Mesendoderm (in vitro differentiated cells): ENCODE measurements around the gene MOB3A.

ENCODE experiments used
- DNase-seq: peaks from one replicate; pipeline ENCODE4 v3.0.0; 2013
- H2AK5ac ChIP-seq: 2 replicates; pipeline ENCODE4 v1.6.1; 2013; ENCODE audit warnings: low read length, inconsistent platforms
- H2BK120ac ChIP-seq: 2 replicates; pipeline ENCODE4 v1.6.1; 2013; ENCODE audit warnings: low read depth, mild to moderate bottlenecking, low read length, moderate library complexity, mixed read lengths
- H2BK15ac ChIP-seq: replicated peaks from 2 replicates; pipeline ENCODE4 v1.6.1; 2013; ENCODE audit warnings: low read depth, mild to moderate bottlenecking, moderate library complexity
- H2BK5ac ChIP-seq: 2 replicates; pipeline ENCODE4 v1.6.1; 2013; ENCODE audit warnings: low read length, inconsistent platforms
- H3K18ac ChIP-seq: 2 replicates; pipeline ENCODE4 v1.6.1; 2013; ENCODE audit warnings: mild to moderate bottlenecking, low read length, mixed read lengths
- H3K23ac ChIP-seq: one replicate; pipeline ENCODE4 v1.6.1; 2013; ENCODE audit warnings: low read length
- H3K27ac ChIP-seq: 2 replicates; pipeline ENCODE4 v1.5.1; 2013; ENCODE audit warnings: low read depth, mild to moderate bottlenecking, inconsistent platforms, low read length, moderate library complexity
- H3K27me3 ChIP-seq: 2 replicates; pipeline ENCODE4 v1.6.1; 2013; ENCODE audit warnings: low read length, control low read depth, mild to moderate bottlenecking, inconsistent platforms; ENCODE audit not compliant: insufficient read depth, poor library complexity
- H3K36me3 ChIP-seq: 2 replicates; pipeline ENCODE4 v1.6.1; 2013; ENCODE audit warnings: low read length, inconsistent platforms; ENCODE audit not compliant: control insufficient read depth, insufficient read depth
- H3K4ac ChIP-seq: one replicate; pipeline ENCODE4 v1.6.1; 2013; ENCODE audit warnings: low read depth, mild to moderate bottlenecking, low read length, moderate library complexity
- H3K4me1 ChIP-seq: 2 replicates; pipeline ENCODE4 v1.6.1; 2013; ENCODE audit warnings: low read depth, low read length, inconsistent platforms; ENCODE audit not compliant: control insufficient read depth
- H3K4me2 ChIP-seq: 2 replicates; pipeline ENCODE4 v1.6.1; 2013; ENCODE audit warnings: low read length
- H3K4me3 ChIP-seq: 2 replicates; pipeline ENCODE4 v1.5.1; 2013; ENCODE audit warnings: mild to moderate bottlenecking, low read length
- H3K56ac ChIP-seq: one replicate; pipeline ENCODE4 v1.6.1; 2013; ENCODE audit warnings: low read length
- H3K79me1 ChIP-seq: 2 replicates; pipeline ENCODE4 v1.6.1; 2013; ENCODE audit warnings: low read length, inconsistent platforms
- H3K79me2 ChIP-seq: 2 replicates; pipeline ENCODE4 v1.6.1; 2013; ENCODE audit warnings: mild to moderate bottlenecking, low read length; ENCODE audit not compliant: control insufficient read depth, insufficient read depth
- H3K9ac ChIP-seq: 2 replicates; pipeline ENCODE4 v1.6.1; 2013; ENCODE audit warnings: low read length, inconsistent platforms
- H4K5ac ChIP-seq: one replicate; pipeline ENCODE4 v1.6.1; 2013; ENCODE audit warnings: low read length
- H4K8ac ChIP-seq: one replicate; pipeline ENCODE4 v1.6.1; 2013; ENCODE audit warnings: low read depth, mild to moderate bottlenecking, control low read depth, low read length, moderate library complexity
- WGBS: extraction: QIAGEN DNeasy Blood & Tissue Kit; methylation state at CpG from one replicate; pipeline ENCODE4 v1.1.7; 2013; ENCODE audit warnings: low lambda C conversion rate, missing lambda C conversion rate; ENCODE audit not compliant: insufficient coverage; ENCODE audit errors: extremely low coverage; 5-methylcytosine and 5-hydroxymethylcytosine counted together

Gene MOB3A

DNA sequence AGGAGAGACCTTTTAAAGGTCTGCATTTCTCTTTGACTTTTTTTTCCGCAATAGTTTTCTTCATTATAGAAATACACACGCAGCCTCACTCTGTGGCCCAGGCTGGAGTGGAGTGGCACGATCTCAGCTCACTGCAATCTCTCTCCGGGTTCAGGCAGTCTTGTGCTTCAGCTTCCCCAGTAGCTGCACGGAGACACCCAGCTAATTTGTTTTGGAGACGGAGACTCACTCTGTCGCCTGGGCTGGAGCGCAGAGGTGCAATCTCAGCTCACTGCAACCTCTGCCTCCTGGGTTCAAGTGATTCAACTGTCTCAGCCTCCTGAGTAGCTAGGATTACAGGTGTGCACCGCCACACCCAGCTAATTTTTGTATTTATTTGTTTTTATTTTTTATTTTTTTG lies 33.4 kb downstream of the MOB3A start:
- Histone ChIP-seq H3K4me2 (no peak overlapping the region), H3K27me3 (no peaks in the 10 kb centered on the region), H2BK5ac (no peak overlapping the region), H4K5ac (no peak overlapping the region), H3K4me3 (no peak overlapping the region), H2AK5ac (no peak overlapping the region), H3K23ac (no peak overlapping the region), H2BK15ac (no peak overlapping the region), H3K79me2 (no peaks in the 10 kb centered on the region), H3K18ac (no peak overlapping the region), H2BK120ac (no peak overlapping the region), H3K4ac (no peak overlapping the region), H3K27ac (no peak overlapping the region), H4K8ac (no peak overlapping the region), H3K9ac (no peak overlapping the region), H3K36me3 (no peaks in the 10 kb centered on the region), H3K4me1 (peaks cover 4% of the 10 kb centered on the region), H3K56ac (no peak overlapping the region), H3K79me1 (no peaks in the 10 kb centered on the region)
- no peak for DNase-seq
- no CpG with 5 or more reads among the region's 9 CpGs for WGBS

DNA sequence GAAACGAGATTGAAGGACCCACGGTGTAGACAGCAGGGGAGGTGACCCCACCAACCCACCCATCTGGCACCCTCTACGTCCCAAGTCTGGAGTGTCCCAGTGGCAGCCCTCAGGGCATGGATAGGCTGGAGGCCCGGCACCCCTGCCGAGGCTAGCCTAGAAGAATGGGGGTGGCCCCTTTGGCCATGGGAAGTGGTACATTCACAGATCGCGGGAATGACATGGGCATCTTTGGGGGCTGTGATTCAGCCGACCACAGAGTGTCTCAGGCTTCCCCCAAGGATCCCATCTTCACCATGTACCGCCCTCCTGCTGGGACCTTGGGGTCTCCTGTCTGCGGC lies 33.8 kb downstream of the MOB3A start:
- no CpG with 5 or more reads among the region's 10 CpGs for WGBS
- H3K27ac ChIP-seq = no peak overlapping the region
- no peak overlapping the region for H3K4me3 ChIP-seq

DNA sequence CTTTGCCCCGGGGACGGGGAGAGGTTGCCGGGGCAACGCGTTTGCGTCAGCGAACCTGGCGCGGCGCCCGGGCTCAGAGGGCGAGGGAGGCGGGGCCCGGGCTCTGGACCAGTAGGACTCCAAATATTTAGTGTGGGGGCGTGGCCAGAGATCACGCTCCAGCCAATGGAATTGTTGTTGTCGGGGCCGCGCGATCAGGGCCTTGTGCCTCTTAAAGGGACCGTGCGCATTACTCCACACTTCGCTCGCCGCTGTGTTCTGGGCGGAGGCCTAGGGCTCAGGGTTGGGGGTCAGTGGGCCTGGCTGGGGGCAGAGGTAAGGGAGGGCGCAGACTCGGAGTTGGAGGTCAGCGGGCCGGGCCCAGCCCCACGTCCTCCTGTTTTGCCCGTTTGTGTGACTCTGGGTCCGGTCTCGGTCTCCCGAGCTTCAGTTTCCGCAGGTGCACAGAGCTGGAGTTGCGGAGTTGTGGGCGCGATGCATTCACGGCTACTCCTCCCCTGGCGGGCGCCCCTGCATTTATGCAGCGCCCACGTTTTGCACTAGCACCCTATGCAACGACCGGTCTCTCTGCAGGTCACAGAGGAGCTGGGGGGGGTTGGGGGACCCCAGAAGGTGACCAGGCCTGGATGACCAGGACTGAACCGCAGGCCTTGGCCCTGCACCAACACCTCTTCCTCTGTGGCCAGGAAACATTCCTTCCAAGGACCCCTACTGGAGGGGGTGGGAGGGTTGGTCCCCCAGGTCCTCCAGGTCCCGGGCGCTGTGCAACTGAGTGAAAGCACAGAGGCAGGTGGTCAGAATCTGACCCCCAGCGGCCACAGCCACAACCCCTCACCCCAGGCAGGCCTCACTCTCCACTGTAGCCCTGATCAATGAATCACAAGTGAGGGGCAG lies 34.4 kb downstream of the MOB3A start:
- H3K56ac ChIP-seq = peak overlapping the region; percentile 85
- DNase-seq = peak; percentile 99
- H3K4me3 ChIP-seq = peak overlapping the region; percentile 22
- no peak overlapping the region for H2BK120ac ChIP-seq
- no CpG with 5 or more reads among the region's 50 CpGs for WGBS
- peak overlapping the region; percentile 72 for H3K9ac ChIP-seq
- H3K79me2 ChIP-seq = no peaks in the 10 kb centered on the region
- H3K4ac ChIP-seq = peak overlapping the region; percentile 62
- no peak overlapping the region for H4K8ac ChIP-seq
- H2AK5ac ChIP-seq = no peak overlapping the region
- no peak overlapping the region for H2BK5ac ChIP-seq
- peak overlapping the region; percentile 41 for H3K4me2 ChIP-seq
- peaks cover 5% of the 10 kb centered on the region for H3K4me1 ChIP-seq
- no peak overlapping the region for H2BK15ac ChIP-seq
- H3K79me1 ChIP-seq = no peaks in the 10 kb centered on the region
- no peaks in the 10 kb centered on the region for H3K36me3 ChIP-seq
- H4K5ac ChIP-seq = no peak overlapping the region
- H3K23ac ChIP-seq = peak overlapping the region; percentile 7
- peak overlapping the region; percentile 64 for H3K27ac ChIP-seq
- H3K18ac ChIP-seq = peak overlapping the region; percentile 12
- H3K27me3 ChIP-seq = no peaks in the 10 kb centered on the region

More for the DNA sequence above, 33.8 kb downstream of the MOB3A start:
- H2BK5ac ChIP-seq = no peak overlapping the region
- H4K8ac ChIP-seq = no peak overlapping the region
- H3K4me1 ChIP-seq = peaks cover 4% of the 10 kb centered on the region
- H2AK5ac ChIP-seq = no peak overlapping the region
- no peaks in the 10 kb centered on the region for H3K36me3 ChIP-seq
- H3K4ac ChIP-seq = no peak overlapping the region
- H2BK120ac ChIP-seq = no peak overlapping the region
- peak overlapping the region; percentile 85 for H3K56ac ChIP-seq
- no peaks in the 10 kb centered on the region for H3K27me3 ChIP-seq
- no peak overlapping the region for H3K4me2 ChIP-seq
- no peaks in the 10 kb centered on the region for H3K79me1 ChIP-seq
- no peak for DNase-seq
- H3K9ac ChIP-seq = peak overlapping the region; percentile 72
- no peak overlapping the region for H3K18ac ChIP-seq
- no peak overlapping the region for H4K5ac ChIP-seq
- no peak overlapping the region for H3K23ac ChIP-seq
- no peaks in the 10 kb centered on the region for H3K79me2 ChIP-seq
- no peak overlapping the region for H2BK15ac ChIP-seq

DNA sequence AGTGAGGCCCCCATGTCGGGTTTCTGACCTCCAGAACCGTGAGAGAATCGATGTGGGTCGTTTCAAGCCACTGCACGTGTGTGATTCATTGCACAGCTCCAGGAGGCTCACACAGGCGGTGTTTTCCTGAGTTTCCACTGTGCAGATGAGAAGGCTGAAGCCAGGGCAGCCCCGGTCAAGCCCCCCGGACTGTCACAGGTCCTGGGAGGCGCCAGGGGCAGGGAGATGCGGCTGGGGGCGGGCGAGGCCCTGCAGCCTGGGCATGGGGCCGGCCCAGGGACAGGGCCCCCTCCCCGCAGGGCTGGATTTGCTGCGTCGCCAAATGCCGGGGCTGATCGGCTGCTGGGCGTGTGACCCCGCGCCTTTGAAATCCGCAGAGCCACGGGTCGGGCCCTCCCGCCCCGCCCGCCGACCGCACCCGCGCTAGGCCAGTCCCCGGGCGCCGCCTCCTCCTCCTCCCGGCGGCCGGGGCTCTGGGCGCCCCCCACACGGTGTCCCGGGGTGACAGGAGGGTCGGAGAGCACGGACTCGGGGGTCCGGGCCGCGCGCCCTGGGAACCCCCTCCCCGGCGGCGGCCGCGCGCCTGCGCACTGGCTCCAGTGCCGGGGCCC lies 35.1 kb downstream of the MOB3A start:
- Histone ChIP-seq H3K9ac (peak overlapping the region; percentile 82), H3K56ac (peak overlapping the region; percentile 94), H3K18ac (peak overlapping the region; percentile 97), H2BK15ac (no peak overlapping the region), H2AK5ac (peak overlapping the region; percentile 14), H3K4ac (peak overlapping the region; percentile 96), H3K23ac (peak overlapping the region; percentile 94), H3K79me2 (no peaks in the 10 kb centered on the region), H3K4me2 (peak overlapping the region; percentile 78), H3K79me1 (no peaks in the 10 kb centered on the region), H4K5ac (no peak overlapping the region), H3K4me1 (peaks cover 5% of the 10 kb centered on the region), H3K27me3 (no peaks in the 10 kb centered on the region), H3K36me3 (no peaks in the 10 kb centered on the region), H3K27ac (peak overlapping the region; percentile 92), H3K4me3 (peak overlapping the region; percentile 39), H2BK5ac (no peak overlapping the region), H4K8ac (peak overlapping the region; percentile 88), H2BK120ac (peak overlapping the region; percentile 15)
- DNase-seq = peak; percentile 82
- no CpG with 5 or more reads among the region's 55 CpGs for WGBS

DNA sequence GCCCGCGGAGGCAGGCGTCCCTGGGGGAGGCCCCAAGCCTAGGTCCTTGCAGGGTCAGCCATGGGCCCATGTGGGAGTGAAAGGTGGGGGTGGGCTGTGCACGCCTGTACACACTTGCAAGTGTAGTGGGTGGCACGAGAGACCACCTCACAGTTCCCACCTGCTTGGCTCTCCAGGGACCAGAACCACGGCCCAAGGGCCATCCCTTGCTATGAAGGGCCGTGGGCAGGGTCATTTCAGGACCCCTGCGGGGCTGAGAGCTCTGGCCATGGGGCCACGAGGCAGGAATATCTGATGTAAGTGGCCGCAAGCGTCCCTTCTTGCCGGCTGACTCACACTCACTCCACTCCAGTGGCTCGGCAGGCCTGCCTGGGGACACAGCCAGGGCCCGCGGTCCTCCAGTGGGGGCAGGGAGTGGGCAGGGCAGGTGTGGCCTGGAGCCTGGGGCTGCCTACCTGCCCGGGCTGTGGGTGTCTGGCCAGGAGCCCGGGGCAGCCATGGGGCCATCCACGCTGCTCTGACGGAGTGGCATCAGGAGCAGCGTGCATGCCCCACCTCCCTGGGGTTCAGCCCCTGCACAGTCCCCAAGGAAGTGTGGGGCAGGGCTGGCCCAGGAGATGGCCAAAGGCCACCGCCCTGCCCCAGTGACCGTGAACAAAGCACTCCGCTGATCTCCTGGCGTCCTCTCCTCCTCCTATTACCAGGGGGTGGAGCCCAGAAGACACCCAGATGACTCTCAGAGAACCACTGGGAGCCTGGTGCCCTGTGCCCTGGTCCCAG lies 36.5 kb downstream of the MOB3A start:
- Histone ChIP-seq H3K9ac (peak overlapping the region; percentile 1), H2AK5ac (no peak overlapping the region), H4K5ac (no peak overlapping the region), H3K79me2 (no peaks in the 10 kb centered on the region), H3K23ac (no peak overlapping the region), H3K18ac (peak overlapping the region; percentile 8), H3K4me2 (no peak overlapping the region), H3K4ac (peak overlapping the region; percentile 61), H4K8ac (no peak overlapping the region), H2BK15ac (no peak overlapping the region), H3K79me1 (no peaks in the 10 kb centered on the region), H3K4me3 (no peak overlapping the region), H3K27me3 (no peaks in the 10 kb centered on the region), H3K56ac (peak overlapping the region; percentile 54), H2BK120ac (peak overlapping the region; percentile 3), H3K27ac (peak overlapping the region; percentile 52), H2BK5ac (no peak overlapping the region), H3K36me3 (no peaks in the 10 kb centered on the region), H3K4me1 (peaks cover 5% of the 10 kb centered on the region)
- DNase-seq = peak; percentile 83
- no CpG with 5 or more reads among the region's 24 CpGs for WGBS
